ACC112 (cell line): ENCODE results near the gene PHF20.
"Not testable (repeated sequence)": the region's sequence is repeated elsewhere in the genome, so short reads cannot be mapped to it uniquely, and the experiment has no call there.

Experiments
- H2AFZ ChIP-seq: fragments of 200-600 bp; sonication (generic); one replicate; pipeline ENCODE4 v1.6.0; 2017; ENCODE audit warnings: antibody characterized with exemption, low read length; ENCODE audit not compliant: unreplicated experiment
- H3K27ac ChIP-seq: fragments of 200-600 bp; sonication (generic); 2 replicates; pipeline ENCODE4 v1.5.1; 2014; ENCODE audit warnings: low read depth, mild to moderate bottlenecking, antibody characterized with exemption, low read length, moderate library complexity
- H3K27me3 ChIP-seq: fragments of 200-600 bp; sonication (generic); 2 replicates; pipeline ENCODE4 v1.6.1; 2014; ENCODE audit warnings: mild to moderate bottlenecking, antibody characterized with exemption, low read length, moderate library complexity, mixed read lengths; ENCODE audit not compliant: insufficient read depth
- H3K36me3 ChIP-seq: fragments of 200-600 bp; sonication (generic); 2 replicates; pipeline ENCODE4 v1.6.1; 2016; ENCODE audit warnings: mild to moderate bottlenecking, antibody characterized with exemption, low read length, moderate library complexity, mixed read lengths; ENCODE audit not compliant: insufficient read depth
- H3K4me1 ChIP-seq: fragments of 200-600 bp; sonication (generic); one replicate; pipeline ENCODE4 v1.6.1; 2016; ENCODE audit warnings: low read length, mixed read lengths; ENCODE audit not compliant: insufficient read depth, unreplicated experiment, control insufficient read depth
- H3K4me3 ChIP-seq: fragments of 200-600 bp; sonication (generic); 2 replicates; pipeline ENCODE4 v1.5.1; 2014; ENCODE audit warnings: mild to moderate bottlenecking, low read depth, low read length
- H3K79me2 ChIP-seq: fragments of 200-600 bp; sonication (generic); one replicate; pipeline ENCODE4 v1.6.0; 2016; ENCODE audit warnings: low read length; ENCODE audit not compliant: control insufficient read depth, unreplicated experiment, insufficient read depth

Gene PHF20

DNA sequence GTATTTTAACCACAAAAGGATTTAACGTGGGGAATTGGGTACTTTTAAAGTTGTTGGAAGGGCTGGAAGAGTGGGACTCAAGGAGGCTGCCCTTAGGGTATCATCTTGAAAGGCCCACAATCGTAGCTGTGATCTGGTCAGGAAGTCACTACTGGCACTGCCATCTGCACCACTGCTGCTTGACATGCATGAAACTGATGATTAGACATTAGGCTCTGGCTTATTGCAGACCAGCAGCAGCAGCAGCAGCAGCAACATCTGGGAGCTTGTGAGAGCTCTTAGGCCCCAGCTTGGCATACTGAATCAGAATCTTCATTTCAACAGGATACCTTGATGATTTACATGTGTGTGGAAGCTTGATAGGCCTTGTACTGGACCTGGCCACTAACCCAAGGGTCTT lies 68.6 kb downstream of the PHF20 start:
- Histone ChIP-seq H2AFZ (no peak overlapping the region), H3K27me3 (no peaks in the 10 kb centered on the region), H3K4me1 (no peaks in the 10 kb centered on the region), H3K36me3 (peaks cover 18% of the 10 kb centered on the region), H3K27ac (no peak overlapping the region), H3K4me3 (no peak overlapping the region), H3K79me2 (no peaks in the 10 kb centered on the region)

DNA sequence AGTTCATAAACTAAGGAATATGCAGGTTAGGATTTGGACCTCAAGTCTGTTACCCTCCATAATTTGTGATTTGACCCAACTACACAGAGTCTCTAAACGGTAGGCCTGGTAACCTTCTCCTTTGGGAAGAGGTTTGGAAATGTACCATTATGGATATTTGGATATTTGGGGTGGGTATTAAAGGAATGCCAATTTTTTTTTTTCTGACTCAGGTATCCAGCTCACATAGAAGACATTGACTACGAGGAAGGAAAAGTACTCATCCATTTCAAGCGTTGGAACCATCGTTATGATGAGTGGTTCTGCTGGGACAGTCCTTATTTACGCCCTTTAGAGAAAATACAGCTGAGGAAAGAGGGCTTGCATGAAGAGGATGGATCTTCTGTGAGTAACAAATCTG lies 70.5 kb downstream of the PHF20 start:
- Histone ChIP-seq H3K4me3 (no peak overlapping the region), H3K36me3 (peaks cover 18% of the 10 kb centered on the region), H2AFZ (no peak overlapping the region), H3K27ac (no peak overlapping the region), H3K4me1 (no peaks in the 10 kb centered on the region), H3K79me2 (no peaks in the 10 kb centered on the region), H3K27me3 (no peaks in the 10 kb centered on the region)

DNA sequence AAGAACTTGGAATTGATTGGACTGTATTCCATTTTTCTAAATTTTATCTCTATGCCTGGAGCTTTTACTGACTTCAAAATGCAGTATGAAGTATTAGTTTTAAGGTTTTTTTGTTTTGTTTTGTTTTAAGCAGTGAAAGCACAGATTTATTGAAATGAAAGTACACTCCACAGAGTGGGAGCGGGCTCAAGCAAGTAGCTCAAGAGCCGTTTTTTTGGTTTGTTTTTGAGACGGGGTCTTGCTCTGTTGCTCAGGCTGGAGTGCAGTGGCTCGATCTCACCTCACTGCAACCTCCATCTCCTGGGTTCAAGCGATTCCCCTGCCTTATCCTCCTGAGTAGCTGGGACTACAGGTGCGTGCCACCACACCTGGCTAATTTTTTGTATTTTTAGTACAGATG lies 72.1 kb downstream of the PHF20 start:
- not testable (repeated sequence) for H2AFZ ChIP-seq, H3K4me1 ChIP-seq, H3K4me3 ChIP-seq, H3K27ac ChIP-seq, H3K79me2 ChIP-seq, H3K27me3 ChIP-seq
- peaks cover 18% of the 10 kb centered on the region for H3K36me3 ChIP-seq

DNA sequence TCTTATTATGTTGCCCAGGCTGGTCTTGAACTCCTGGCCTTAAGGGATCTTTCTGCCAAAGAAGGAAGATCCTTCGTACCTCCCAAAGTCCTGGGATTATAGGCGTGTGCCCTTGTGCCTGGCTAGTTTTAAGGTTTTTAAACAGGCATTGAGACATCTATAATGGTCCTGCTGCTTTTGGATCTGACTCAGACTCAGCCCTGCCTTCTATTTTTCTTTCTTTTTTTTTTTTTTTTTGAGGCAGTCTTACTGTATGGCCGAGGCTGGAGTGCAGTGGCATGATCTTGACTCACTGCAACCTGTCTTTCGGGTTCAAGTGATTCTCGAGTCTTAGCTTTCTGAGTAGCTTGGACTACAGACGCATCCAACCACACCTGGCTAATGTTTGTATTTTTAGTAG lies 73.7 kb downstream of the PHF20 start:
- no peaks in the 10 kb centered on the region for H3K27me3 ChIP-seq
- no peaks in the 10 kb centered on the region for H3K4me1 ChIP-seq
- peaks cover 18% of the 10 kb centered on the region for H3K36me3 ChIP-seq
- H3K79me2 ChIP-seq: no peaks in the 10 kb centered on the region
- no peak overlapping the region for H2AFZ ChIP-seq
- no peak overlapping the region for H3K4me3 ChIP-seq
- 0 out of 2 replicates have a peak overlapping the region, but pooled peaks have one; percentile 18 for H3K27ac ChIP-seq

DNA sequence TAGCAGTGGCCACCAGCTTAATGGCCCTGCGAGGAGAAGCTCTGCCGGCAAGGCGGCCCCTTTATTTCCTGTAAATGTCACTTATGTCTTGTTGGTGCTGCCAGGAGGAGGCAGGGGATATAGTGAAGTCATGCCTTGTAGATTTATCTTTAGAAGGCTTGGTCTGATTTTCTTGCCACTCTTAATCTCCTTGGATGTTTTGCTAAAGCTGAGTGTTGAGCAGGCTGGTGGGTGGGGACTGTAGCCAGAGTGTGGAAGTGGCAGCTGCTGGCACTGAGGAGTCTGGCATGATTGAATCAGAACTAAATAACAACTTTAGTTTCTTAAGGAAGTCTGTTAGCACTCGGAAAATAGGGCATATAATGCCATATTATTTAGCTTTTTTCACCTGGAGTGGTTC lies 77.9 kb downstream of the PHF20 start:
- Histone ChIP-seq H3K36me3 (peaks cover 3% of the 10 kb centered on the region), H3K27ac (no peak overlapping the region), H3K27me3 (no peaks in the 10 kb centered on the region), H2AFZ (no peak overlapping the region), H3K79me2 (no peaks in the 10 kb centered on the region), H3K4me1 (no peaks in the 10 kb centered on the region), H3K4me3 (no peak overlapping the region)

DNA sequence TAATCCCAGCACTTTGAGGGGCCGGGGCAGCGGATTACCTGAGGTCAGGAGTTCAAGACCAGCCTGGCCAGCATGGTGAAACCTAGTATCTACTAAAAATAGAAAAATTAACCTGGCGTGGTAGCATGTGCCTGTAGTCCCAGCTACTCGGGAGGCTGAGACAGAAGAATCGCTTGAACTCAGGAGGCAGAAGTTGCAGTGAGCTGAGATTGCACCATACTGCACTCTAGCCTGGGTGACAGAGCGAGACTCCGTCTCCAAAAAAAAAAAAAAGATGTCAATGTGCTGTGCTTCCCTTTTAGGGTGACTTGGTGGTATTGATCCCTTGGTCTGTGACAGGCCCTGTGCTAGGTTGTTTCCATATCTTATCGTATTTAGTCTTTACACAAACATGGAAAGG lies 79.8 kb downstream of the PHF20 start:
- H3K36me3 ChIP-seq, H2AFZ ChIP-seq, H3K27ac ChIP-seq, H3K79me2 ChIP-seq, H3K4me3 ChIP-seq, H3K27me3 ChIP-seq, H3K4me1 ChIP-seq: not testable (repeated sequence)

DNA sequence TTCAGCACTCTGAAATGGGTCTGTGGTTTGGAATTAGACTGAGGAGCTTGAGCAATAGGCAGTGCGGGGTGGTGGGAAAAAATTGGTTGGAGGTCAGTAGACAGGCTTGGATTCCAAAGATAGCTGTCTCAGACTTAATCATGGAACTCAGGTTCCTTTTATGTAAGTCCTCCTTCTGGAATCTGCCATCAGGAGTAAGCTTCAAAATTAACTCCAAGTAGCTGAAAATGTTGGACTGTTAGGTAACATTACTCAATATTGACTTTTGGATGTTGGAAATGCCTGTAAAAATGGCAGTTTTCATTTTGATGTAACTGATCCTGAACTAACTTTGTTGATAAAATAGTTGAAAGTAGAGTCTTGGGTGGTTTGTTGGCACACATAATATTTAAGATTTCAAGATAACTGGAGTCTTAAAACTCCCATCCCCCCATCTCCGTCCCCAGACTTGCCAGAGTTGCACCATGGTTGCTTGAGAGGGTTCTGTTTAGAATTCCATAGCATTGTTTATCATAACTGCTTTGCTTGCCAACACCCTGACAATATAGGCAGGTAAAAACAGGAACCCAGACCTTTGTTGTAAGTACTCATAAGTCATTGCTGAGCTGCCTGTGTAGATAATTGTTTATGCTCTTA lies 83.0 kb downstream of the PHF20 start:
- no peaks in the 10 kb centered on the region for H3K27me3 ChIP-seq
- H3K79me2 ChIP-seq: no peaks in the 10 kb centered on the region
- H2AFZ ChIP-seq: no peak overlapping the region
- no peak overlapping the region for H3K4me3 ChIP-seq
- no peak overlapping the region for H3K27ac ChIP-seq
- peaks cover 3% of the 10 kb centered on the region for H3K36me3 ChIP-seq
- no peaks in the 10 kb centered on the region for H3K4me1 ChIP-seq

DNA sequence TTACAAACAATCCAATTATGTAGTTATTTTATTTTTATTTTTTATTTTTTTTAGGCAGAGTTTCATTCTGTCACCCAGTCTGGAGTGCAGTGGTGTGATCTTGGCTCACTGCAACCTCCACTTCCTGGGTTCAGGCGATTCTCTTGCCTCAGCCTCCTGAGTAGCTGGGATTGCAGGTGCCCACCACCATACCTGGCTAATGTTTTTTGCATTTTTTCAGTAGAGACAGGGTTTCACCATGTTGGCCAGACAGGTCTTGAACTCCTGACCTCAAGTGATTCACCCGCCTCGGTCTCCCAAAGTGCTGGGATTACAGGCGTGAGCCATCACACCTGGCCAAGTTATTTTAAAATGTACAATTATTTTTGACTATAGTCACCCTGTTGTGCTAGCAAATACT lies 83.8 kb downstream of the PHF20 start:
- H3K4me1 ChIP-seq, H3K27ac ChIP-seq, H2AFZ ChIP-seq, H3K79me2 ChIP-seq, H3K27me3 ChIP-seq, H3K4me3 ChIP-seq, H3K36me3 ChIP-seq: not testable (repeated sequence)

DNA sequence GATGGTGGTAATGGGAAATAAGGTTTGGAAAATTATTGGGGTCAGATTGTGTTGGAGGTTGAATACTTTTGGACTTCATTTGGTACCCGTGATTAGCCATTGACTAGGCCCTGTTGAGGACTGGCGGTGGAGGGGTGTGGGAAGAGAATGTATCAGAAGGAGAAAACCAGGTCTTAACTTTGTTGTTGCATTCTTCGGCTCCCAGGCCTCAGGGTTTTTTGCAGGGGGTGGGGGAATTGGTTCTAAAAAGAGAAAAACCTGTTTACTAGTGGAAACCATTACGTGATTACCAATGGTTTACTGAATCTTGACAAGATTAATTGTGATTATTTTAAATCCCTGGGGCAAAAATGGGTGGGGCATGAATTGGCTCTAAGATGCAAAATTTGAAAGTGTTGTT lies 85.1 kb downstream of the PHF20 start:
- Histone ChIP-seq H3K27me3 (no peaks in the 10 kb centered on the region), H3K36me3 (peaks cover 3% of the 10 kb centered on the region), H3K4me1 (no peaks in the 10 kb centered on the region), H2AFZ (no peak overlapping the region), H3K27ac (no peak overlapping the region), H3K4me3 (no peak overlapping the region), H3K79me2 (no peaks in the 10 kb centered on the region)

DNA sequence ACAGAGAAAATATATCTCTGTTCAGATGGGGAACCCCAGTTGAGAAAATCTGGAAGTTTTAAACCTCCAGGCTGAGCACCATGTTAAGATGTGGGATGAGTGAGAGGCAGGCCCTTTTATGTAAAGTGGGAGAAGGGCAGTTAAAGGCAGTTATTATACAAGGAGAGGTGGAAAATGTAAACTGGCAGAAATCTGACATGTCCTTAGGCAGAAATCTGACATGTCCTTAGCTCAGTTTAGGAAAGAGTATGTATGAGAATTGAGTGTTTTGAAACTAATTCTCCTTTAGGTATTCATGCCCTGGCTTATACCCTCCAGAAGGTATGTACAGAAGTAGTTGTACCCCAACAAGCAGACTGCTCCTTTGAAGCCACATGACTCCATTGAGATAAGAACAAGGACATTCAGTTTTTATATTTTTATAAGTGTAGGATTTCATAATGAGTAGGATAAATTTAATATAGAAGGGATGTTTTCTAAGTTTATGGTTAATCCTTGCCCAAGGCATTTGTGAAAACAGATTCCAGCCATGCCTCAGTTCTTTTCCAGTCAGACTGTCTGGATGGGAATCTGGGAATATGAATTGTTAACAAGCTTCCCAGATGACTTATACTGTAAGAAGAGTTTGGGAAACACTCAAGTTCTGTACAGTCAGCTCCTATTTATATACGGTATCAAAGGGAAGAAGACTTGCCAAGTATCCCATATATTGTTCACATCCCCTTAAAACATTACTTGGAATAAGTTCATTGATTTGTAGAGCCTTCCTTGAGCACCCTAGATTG lies 94.8 kb downstream of the PHF20 start:
- no peaks in the 10 kb centered on the region for H3K27me3 ChIP-seq
- no peaks in the 10 kb centered on the region for H3K79me2 ChIP-seq
- no peak overlapping the region for H2AFZ ChIP-seq
- no peak overlapping the region for H3K4me3 ChIP-seq
- H3K36me3 ChIP-seq: peaks cover 3% of the 10 kb centered on the region; the same call in 1 of the 2 replicates
- no peak overlapping the region for H3K27ac ChIP-seq
- peaks cover 7% of the 10 kb centered on the region for H3K4me1 ChIP-seq
